ENCODE results near the gene TMC3.

DNA sequence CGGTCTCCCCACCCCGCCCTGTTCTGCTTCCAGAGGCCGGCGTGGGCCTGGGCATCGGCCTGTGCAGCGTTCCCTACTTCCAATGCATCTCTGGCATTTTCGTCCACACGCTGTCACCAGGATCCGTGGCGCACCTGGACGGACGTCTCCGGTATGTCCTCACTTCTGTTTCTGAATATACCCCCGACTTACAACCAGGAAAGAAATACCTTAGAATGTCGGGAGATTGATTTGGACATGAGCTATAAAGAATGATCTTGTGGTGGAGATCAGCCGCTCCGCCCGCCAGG, 91.5 kb downstream of the TMC3 start:
- no peak for TF ChIP-seq CTCF (IDR thresholded peaks at IDR 0.05; ENCODE audit: low read depth, low read length)
- no peak for TF ChIP-seq EZH2phosphoT487 (IDR thresholded peaks at IDR 0.05; ENCODE audit: low read depth)
